Activated T-helper 1 cell treated with Interleukin-2 at 50 U/mL for 16 hours (primary cell): ENCODE measurements around the gene CFAP99.

Experiments
- DNase-seq: peaks from one replicate; pipeline ENCODE4 v3.0.0-alpha.2; 2020; ENCODE audit warnings: low read depth

Gene CFAP99

GRCh38 chr4:2412534-2412884, 6.2 kb upstream of the CFAP99 start:
- peak; percentile 51 for DNase-seq

GRCh38 chr4:2412885-2413716, 5.7 kb upstream of the CFAP99 start:
- peak; percentile 82 for DNase-seq

GRCh38 chr4:2413821-2414610, 4.7 kb upstream of the CFAP99 start:
- DNase-seq: no peak

DNA sequence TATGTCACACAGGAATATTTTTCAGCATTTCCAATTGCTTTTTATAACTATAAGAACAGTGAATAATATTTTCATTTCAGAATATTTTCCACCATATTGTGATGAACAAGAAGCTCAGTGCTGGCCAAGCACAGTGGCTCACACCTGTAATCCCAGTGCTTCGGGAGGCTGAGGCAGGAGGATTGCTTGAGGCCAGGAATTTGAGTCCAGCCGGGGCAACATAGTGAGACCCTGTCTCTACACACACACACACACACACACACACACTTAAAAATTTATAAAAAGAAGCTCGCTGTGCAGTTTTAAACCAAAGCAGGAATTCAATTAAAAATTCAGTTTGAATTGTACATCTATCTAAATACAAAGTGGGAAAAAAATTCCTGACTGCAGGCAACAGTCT, 3.5 kb upstream of the CFAP99 start:
- DNase-seq: no peak

GRCh38 chr4:2415881-2416563, 2.7 kb upstream of the CFAP99 start:
- no peak for DNase-seq

DNA sequence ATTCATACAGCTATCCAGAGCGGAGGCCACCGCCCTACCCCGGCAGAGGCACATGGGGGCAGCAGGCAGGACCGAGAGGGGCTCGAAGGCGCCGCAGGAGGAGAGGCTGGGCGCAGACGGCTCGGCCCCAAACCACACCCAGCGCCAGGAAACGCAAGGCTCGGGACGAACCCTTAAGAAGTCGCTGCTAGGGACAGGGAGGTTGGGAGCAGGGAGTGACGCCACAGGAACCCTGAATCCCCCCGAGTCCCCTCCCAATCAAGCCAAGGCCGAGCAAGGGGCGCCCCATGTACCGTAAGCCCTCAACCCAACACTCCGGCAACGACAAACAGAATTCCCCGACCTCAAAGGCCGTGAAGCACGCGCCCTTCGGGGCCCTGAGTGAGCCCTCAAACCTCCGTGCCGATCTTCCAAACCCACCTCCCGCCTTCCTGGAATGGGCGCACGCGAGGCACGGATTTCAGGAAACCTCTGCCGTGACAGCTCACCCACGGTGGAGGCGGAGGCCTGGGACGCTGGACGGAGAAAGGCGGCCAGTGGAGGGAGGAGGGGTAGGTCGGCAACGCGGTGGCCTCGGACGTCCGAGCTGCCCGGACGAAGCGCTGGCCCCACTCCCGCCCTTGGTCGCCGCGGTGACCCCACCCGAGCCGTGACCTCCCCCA, 2.1 kb upstream of the CFAP99 start:
- DNase-seq: no peak

- DNase-seq: no peak
Measured at GRCh38 chr4:2417226-2417764, 1.5 kb upstream of the CFAP99 start.

DNA sequence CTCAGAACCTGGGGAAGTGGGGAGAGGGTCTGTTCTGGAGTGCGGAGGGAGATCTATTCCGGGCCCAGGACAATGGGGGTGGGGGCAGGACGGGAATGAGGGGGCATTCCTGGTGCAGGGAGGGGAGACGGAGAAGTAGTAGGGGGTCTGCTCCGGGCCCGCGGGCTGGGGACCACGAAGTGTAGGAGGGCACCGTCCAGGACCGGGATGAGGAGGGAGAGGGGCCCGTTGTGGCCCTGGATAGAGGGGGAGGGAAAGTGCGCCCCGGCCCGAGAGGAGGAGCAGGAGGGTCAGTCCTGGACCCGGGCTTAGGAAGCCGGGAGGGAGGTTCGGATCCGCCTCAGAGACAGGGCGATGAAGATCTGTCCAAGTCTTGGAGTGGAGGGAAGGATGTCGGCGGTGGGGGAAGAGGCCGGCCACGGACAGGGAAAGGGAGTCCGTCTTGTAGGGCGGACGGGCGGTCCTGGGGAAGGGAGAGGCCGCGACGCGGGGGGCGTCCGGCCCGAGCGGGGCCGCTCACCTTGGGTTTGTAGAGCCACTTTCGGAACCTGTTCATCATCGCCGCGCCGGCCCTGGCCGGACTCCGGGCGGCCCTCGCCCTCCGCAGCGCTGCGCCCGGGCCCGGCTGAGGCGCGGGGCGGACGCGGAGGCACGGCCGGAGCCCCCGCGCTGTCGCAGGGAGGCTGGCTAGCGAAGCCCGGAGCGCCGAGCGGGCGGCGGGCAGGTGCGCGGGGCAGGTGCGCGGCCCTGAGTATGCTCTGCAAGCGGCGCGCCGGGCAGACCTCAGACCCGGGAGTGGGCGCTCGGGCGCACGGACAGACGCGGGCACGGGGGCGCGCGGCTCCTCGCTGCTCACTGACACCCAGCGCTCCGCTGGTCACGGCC, 748 bp upstream of the CFAP99 start, which contains the start of gene ZFYVE28:
Gene ZFYVE28 (minus strand): TSS at position 881 of the 885 bp plus-strand sequence. CDS start 322 bp downstream, at position 559.
- DNase-seq: no peak

DNA sequence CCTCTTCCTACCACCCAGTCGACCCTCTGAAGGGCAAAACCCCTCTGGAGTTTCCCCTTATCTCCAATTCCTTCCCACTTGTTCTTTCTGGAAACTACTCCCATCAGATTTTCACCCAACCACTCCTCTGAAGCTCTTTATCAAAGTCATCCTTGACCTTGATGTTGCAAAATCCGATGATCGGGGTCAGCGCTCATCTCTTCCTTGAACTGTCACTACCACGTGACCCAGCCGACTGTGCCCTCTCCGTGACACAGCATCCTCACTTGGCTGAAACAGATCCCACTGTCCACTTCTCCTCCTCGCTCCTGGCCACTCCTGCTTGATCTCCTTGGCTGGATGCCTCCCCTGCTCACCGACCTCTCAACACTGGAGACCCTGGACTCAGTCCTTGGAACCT, 1.1 kb downstream of the CFAP99 start:
- no peak for DNase-seq

DNA sequence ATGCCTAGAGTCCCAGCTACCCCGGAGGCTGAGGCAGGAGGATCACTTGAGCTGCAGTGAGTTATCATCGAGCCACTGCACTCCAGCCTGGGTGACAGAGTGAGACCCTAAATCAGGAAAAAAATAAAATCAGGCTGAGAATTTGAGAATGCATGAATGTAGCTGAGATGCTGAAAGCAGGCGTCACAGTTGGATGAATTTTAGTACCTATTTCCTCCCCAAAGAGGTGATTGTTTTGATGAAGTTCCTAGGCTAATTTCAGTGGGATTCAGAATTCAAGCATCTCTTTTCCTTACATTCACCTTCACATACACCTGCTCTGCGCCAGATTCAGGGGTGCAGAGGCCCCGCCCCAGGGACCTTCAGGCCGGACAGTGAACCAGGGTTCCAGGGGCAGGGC, 3.2 kb downstream of the CFAP99 start:
- DNase-seq: no peak

GRCh38 chr4:2423066-2423465, 4.3 kb downstream of the CFAP99 start:
- no peak for DNase-seq

GRCh38 chr4:2423695-2424094, 4.9 kb downstream of the CFAP99 start:
- no peak for DNase-seq

GRCh38 chr4:2424581-2424980, 5.8 kb downstream of the CFAP99 start:
- no peak for DNase-seq

- no peak for DNase-seq
Measured at GRCh38 chr4:2425386-2426068, 6.8 kb downstream of the CFAP99 start.

- no peak for DNase-seq
Measured at GRCh38 chr4:2426069-2426397, 7.3 kb downstream of the CFAP99 start.

- no peak for DNase-seq
Measured at GRCh38 chr4:2426711-2427275, 8.0 kb downstream of the CFAP99 start.

DNA sequence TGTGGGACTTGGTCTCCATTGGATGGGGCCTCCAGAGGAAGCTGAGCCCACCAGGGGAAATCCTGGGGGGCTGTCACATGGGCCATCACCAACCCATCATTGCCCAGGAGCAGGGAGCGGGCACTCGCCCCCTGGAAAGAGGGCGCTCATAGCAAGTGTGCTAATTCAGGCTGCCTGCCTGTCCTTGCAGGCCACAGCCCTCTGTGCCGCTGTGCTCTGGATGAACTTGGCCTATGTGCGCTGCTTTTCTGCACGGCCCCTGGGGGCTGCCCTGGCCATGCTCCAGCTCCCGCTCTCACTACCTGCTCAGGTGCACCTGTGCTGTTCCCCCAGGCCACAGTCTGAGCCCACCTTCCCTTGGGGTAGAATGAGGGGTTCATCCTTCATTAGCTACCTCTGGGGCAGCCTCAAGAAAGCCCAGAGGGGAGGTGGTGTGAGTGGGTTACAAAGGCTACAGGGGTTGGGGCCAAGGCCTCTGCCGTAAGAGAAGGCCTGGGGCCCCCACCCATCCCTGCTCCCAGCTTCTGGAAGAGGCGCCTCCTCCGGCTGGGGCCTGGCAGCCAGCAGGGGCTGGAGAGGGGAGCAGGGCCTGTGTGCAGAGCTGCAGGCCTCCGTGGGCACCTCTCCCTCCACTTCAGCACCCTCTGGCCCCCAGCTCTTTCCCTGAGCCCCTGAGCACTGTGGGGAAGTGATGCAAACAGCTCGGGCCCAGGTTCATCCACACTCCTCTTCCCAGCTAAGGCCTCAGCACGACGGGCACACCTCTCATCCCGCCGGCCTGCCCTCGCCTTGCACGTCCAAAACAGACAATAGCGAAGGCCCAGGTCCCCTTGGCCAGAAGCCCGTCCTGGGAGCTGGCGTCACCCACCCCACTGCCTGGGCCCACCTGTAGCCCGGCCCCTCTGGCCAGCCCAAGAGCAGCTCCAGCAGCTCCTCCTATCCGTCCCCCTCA, 8.9 kb downstream of the CFAP99 start:
- no peak for DNase-seq

DNA sequence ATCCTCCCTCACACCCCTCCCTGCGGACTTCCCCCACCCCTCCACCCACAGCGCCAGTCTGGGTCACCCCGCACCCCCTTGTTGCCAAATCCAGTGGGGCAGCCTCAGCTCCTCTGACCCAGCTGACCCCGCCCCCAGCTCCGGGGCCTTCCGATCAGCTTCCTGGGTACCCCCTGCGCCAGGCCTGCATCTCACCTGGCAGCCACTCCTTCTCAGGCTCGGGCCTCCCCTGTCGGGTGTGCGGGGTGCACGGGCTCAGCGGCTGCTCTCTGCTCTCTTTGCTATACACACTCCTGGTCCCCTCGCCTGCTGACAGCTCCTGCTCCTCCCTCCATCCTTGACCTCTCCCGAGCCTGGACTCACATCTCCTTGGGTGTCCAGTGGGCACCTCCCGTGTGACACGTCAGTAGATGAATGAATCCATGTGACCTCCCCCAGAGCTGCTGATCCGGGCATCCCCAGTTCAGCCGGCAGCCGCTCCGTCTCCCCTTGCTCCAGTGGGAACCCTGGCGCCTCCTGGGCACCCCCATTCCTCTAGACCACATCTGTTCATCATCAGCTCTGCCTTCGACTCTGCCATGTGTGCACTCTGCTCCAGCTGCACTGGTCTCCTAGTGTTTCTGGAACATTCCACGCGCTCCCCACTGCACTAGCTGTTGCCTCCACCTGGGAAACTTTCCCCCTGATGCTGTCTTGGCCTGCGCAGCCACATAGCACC, 9.9 kb downstream of the CFAP99 start:
- DNase-seq: no peak
